GM23338 (cell line): ENCODE measurements around the gene SYNJ2BP. TPM values are rescaled to one million over a fixed set of nuclear protein-coding genes. Genes with fewer than 3 reads are reported as not detected.
A peak's percentile ranks its signal among the peaks of the same experiment; 100 is the strongest.

Source experiments
- ATAC-seq: fragments of 200-7000 bp; cut with Tn5 transposase; 3 replicates; pipeline ENCODE4 v1.9.1; 2020
- DNase-seq: peaks from one replicate; pipeline ENCODE4 v3.0.0-alpha.2; 2015; ENCODE audit warnings: low spot score
- H2AFZ ChIP-seq: fragments of 200-600 bp; sonication (generic); 2 replicates; pipeline ENCODE4 v1.8.0; 2016; ENCODE audit warnings: antibody characterized with exemption, mild to moderate bottlenecking, moderate library complexity
- H3F3A ChIP-seq: fragments of 200-600 bp; sonication (generic); replicated peaks from 2 replicates; pipeline ENCODE4 v1.8.0; 2017; ENCODE audit warnings: antibody characterized with exemption, mixed run types, low read depth
- H3K27ac ChIP-seq: fragments of 200-600 bp; sonication (generic); 2 replicates; pipeline ENCODE4 v1.6.1; 2016; ENCODE audit warnings: low read depth
- H3K27me3 ChIP-seq: fragments of 200-600 bp; sonication (generic); 2 replicates; pipeline ENCODE4 v1.8.0; 2016; ENCODE audit warnings: mild to moderate bottlenecking, mixed run types, moderate library complexity; ENCODE audit not compliant: insufficient read depth
- H3K36me3 ChIP-seq: fragments of 200-600 bp; sonication (generic); 2 replicates; pipeline ENCODE4 v1.8.0; 2016; ENCODE audit warnings: mild to moderate bottlenecking; ENCODE audit not compliant: insufficient read depth
- H3K4me1 ChIP-seq: fragments of 200-600 bp; sonication (generic); 2 replicates; pipeline ENCODE4 v1.8.0; 2016; ENCODE audit warnings: mild to moderate bottlenecking, moderate library complexity; ENCODE audit not compliant: insufficient read depth
- H3K4me2 ChIP-seq: fragments of 200-600 bp; sonication (generic); 2 replicates; pipeline ENCODE4 v1.7.1; 2017; ENCODE audit warnings: mixed run types
- H3K4me3 ChIP-seq: fragments of 200-600 bp; sonication (generic); 2 replicates; pipeline ENCODE4 v1.6.1; 2016; ENCODE audit warnings: mixed run types
- H3K79me2 ChIP-seq: fragments of 200-600 bp; sonication (generic); replicated peaks from 2 replicates; pipeline ENCODE4 v1.8.0; 2017; ENCODE audit warnings: mild to moderate bottlenecking; ENCODE audit not compliant: insufficient read depth
- H3K9me2 ChIP-seq: fragments of 200-600 bp; sonication (generic); 2 replicates; pipeline ENCODE4 v1.8.0; 2017; ENCODE audit not compliant: insufficient read depth
- H4K20me1 ChIP-seq: fragments of 200-600 bp; sonication (generic); replicated peaks from 2 replicates; pipeline ENCODE4 v1.8.0; 2017; ENCODE audit warnings: mild to moderate bottlenecking; ENCODE audit not compliant: insufficient read depth
- H3K27ac Mint-ChIP-seq: 2 replicates; pipeline ENCODE4 v1.8.0; 2020; ENCODE audit warnings: inconsistent platforms, mild to moderate bottlenecking, moderate library complexity, mixed read lengths
- H3K27me3 Mint-ChIP-seq: 3 replicates; pipeline ENCODE4 v1.8.0; 2022; ENCODE audit warnings: low read depth, mild to moderate bottlenecking, moderate library complexity, mixed read lengths, inconsistent platforms; ENCODE audit not compliant: insufficient read depth, poor library complexity
- H3K36me3 Mint-ChIP-seq: 3 replicates; pipeline ENCODE4 v1.8.0; 2021; ENCODE audit warnings: low read depth, mild to moderate bottlenecking, inconsistent platforms, moderate library complexity, mixed read lengths
- H3K4me1 Mint-ChIP-seq: 3 replicates; pipeline ENCODE4 v1.8.0; 2020; ENCODE audit warnings: mild to moderate bottlenecking, inconsistent platforms, mixed read lengths
- H3K4me3 Mint-ChIP-seq: 3 replicates; pipeline ENCODE4 v1.8.0; 2021; ENCODE audit warnings: moderate library complexity, mild to moderate bottlenecking, inconsistent platforms, mixed read lengths
- H3K9me3 Mint-ChIP-seq: 3 replicates; pipeline ENCODE4 v1.8.0; 2020; ENCODE audit warnings: moderate library complexity, mild to moderate bottlenecking, inconsistent platforms, mixed read lengths
- CREB1 ChIP-seq: fragments of 250-450 bp; sonication (Bioruptor Pico); IDR thresholded peaks from 2 replicates; pipeline ENCODE4 v1.5.0; 2020; ENCODE audit warnings: low read depth, mild to moderate bottlenecking, moderate library complexity
- EZH2 ChIP-seq: fragments of 200-600 bp; sonication (generic); IDR thresholded peaks from one replicate; pipeline ENCODE4 v1.8.0; 2017; ENCODE audit warnings: antibody characterized with exemption, mild to moderate bottlenecking, low read depth; ENCODE audit not compliant: unreplicated experiment
- EZH2phosphoT487 ChIP-seq: fragments of 200-600 bp; sonication (generic); IDR thresholded peaks from one replicate; pipeline ENCODE4 v1.8.1; 2018; ENCODE audit warnings: antibody characterized with exemption; ENCODE audit not compliant: unreplicated experiment
- JUNB ChIP-seq: IDR thresholded peaks from one replicate; pipeline ENCODE4 v1.6.1; 2016; ENCODE audit warnings: antibody characterized with exemption; ENCODE audit not compliant: unreplicated experiment
- NANOG ChIP-seq: IDR thresholded peaks from 2 replicates; pipeline ENCODE4 v1.6.1; 2016; ENCODE audit warnings: antibody characterized with exemption, borderline replicate concordance
- POLR2AphosphoS5 ChIP-seq: IDR thresholded peaks from 2 replicates; pipeline ENCODE4 v1.6.1; 2016; ENCODE audit warnings: antibody characterized with exemption, low read depth
- ZNF114 ChIP-seq: fragments of 250-450 bp; sonication (Bioruptor Pico); IDR thresholded peaks from 2 replicates; pipeline ENCODE4 v1.5.0; 2020; ENCODE audit warnings: mild to moderate bottlenecking, moderate library complexity
- polyA plus RNA-seq: library from polyadenylated mRNA; unstranded; fragments of >200 nt; fragmentation: Nextera tagmentation; extraction: Ambion mirVana; gene quantifications from 2 replicates; pipeline ENCODE4 v1.2.1, GENCODE V29; 2016
- total RNA-seq: library from RNA; depleted of rRNA; stranded (reverse); fragments of >200 nt; shearing (Covaris generic); gene quantifications from 2 replicates; pipeline ENCODE4 v1.2.3, GENCODE V29; 2014
- TF ChIP-seq, protein P1 (sequence below), 2 experiments: fragments of 200-600 bp in 1 of 2; sonication (generic) in 1 of 2; conservative IDR thresholded peaks; 2 replicates each; pipeline versions ENCODE4 v1.5.1 to v1.6.1; 2016 to 2017; ENCODE audit warnings: antibody characterized with exemption in 2 of 2, low read depth in 2 of 2, mild to moderate bottlenecking in 2 of 2, moderate library complexity in 1 of 2
- TF ChIP-seq, protein P2 (sequence below): fragments of 250-450 bp; sonication (Bioruptor Pico); IDR thresholded peaks from 2 replicates; pipeline ENCODE4 v1.5.0; 2020; ENCODE audit warnings: mild to moderate bottlenecking, moderate library complexity

Gene SYNJ2BP
- total and polyA plus RNA-seq, 2 experiments from 2014 or later: 24.2 to 48.2 TPM

DNA sequence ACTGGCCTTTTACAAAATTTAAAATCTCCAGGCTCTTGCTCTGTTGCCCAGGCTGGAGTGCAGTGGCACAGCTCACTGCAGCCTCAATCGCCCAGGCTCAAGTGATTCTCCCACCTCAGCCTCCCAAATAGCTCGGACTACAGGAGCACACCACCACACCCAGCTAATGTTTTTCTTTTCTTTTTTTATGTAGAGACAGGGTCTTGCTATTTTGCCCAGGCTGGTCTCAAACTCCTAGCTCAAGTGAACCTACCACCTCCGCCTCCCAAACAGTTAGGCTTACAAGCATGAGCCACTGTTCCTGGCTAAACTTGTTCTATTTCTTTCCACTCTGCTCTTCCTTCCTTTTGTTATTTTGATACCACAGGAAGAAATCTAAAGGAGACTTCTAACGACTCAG, 15.2 kb downstream of the SYNJ2BP start (continued):
- no peak for TF ChIP-seq EZH2
- TF ChIP-seq, protein P1, sequence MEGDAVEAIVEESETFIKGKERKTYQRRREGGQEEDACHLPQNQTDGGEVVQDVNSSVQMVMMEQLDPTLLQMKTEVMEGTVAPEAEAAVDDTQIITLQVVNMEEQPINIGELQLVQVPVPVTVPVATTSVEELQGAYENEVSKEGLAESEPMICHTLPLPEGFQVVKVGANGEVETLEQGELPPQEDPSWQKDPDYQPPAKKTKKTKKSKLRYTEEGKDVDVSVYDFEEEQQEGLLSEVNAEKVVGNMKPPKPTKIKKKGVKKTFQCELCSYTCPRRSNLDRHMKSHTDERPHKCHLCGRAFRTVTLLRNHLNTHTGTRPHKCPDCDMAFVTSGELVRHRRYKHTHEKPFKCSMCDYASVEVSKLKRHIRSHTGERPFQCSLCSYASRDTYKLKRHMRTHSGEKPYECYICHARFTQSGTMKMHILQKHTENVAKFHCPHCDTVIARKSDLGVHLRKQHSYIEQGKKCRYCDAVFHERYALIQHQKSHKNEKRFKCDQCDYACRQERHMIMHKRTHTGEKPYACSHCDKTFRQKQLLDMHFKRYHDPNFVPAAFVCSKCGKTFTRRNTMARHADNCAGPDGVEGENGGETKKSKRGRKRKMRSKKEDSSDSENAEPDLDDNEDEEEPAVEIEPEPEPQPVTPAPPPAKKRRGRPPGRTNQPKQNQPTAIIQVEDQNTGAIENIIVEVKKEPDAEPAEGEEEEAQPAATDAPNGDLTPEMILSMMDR (conservative IDR thresholded peaks at IDR 0.05; ENCODE audit: low read depth in 2 of 2): no peak
- no peak for TF ChIP-seq ZNF114 (CRISPR knock-in tag)
- no peak for TF ChIP-seq NANOG
- TF ChIP-seq CREB1 (CRISPR knock-in tag): no peak

DNA sequence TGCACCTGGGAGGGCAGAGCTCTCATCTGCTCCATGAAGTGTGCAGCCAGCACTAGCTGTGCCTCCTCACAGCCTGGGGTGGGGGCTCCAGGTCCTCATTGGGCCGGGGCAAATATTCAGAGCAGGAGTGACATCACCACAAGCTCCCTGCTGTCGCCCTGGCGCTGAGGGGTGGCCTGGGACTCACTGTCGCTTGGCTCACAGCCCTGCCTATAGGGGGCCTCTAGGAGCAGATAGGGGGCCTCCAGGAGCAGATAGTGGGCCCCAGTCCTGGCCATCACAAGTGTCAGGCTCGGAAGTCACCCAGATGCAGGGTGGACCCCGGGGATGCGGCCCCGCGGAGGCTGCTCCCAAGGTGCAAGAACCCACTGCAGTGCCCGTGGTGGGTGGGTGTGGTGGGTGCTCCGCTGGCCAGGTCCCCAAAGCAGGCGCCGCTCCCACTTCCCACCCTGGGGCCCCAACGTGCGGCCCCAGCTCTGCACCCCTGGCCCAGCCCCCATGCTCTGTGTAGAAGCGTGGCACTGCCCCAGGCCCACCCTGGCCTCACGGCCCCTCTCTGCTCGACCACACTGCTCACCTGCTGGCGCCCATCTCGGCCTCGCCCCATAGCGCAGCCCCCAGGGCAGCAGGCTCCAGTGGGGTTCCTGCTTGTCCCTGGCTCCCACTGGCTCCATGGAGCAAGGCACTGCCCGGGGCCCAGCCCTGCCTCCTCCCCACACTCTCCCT, 18.0 kb downstream of the SYNJ2BP start:
- Mint-ChIP-seq H3K4me1 (peaks cover 20% of the 10 kb centered on the region), H3K4me3 (no peak overlapping the region), H3K27me3 (peaks cover 7% of the 10 kb centered on the region), H3K9me3 (peaks cover 16% of the 10 kb centered on the region), H3K36me3 (peaks cover 36% of the 10 kb centered on the region), H3K27ac (no peak overlapping the region)
- Histone ChIP-seq H3F3A (no peaks in the 10 kb centered on the region), H3K36me3 (no peaks in the 10 kb centered on the region), H3K79me2 (peaks cover 35% of the 10 kb centered on the region), H3K4me3 (no peak overlapping the region), H3K27ac (no peak overlapping the region), H3K4me2 (no peak overlapping the region), H3K4me1 (peaks cover 24% of the 10 kb centered on the region), H4K20me1 (no peaks in the 10 kb centered on the region), H2AFZ (no peak overlapping the region), H3K27me3 (no peaks in the 10 kb centered on the region), H3K9me2 (no peaks in the 10 kb centered on the region)
- TF ChIP-seq, protein P1 (conservative IDR thresholded peaks at IDR 0.05; ENCODE audit: low read depth in 2 of 2): peak in 1 of 2 experiments; percentile 7; a peak in 1 of 4 replicates
- no peak for TF ChIP-seq EZH2
- DNase-seq (no peak), ATAC-seq (peak; percentile 46)

DNA sequence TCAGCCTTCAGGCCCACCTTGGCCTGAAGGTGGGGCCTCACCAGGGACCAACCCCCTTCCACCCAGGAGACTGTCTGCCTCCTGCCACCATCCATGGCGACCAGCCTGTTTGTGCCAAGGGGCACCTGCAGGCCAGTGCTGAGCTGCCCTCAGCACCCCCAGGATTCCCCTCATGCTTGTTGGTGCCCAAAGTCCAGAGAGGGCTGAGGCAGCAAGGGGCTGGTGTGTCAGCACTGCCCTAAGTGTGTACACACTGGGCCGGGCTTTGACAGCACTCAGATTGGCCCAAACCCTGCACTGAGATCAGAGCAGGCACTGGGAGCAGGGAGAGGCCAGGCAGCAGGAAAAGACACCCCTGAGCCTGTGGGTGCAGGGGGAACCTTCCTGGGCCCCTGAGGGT, 18.6 kb downstream of the SYNJ2BP start:
- H3K4me2 ChIP-seq: no peak overlapping the region
- peaks cover 39% of the 10 kb centered on the region for H3K36me3 Mint-ChIP-seq
- H3K36me3 ChIP-seq: no peaks in the 10 kb centered on the region
- H3F3A ChIP-seq: no peaks in the 10 kb centered on the region
- DNase-seq (no peak), ATAC-seq (no peak)
- no peak overlapping the region for H3K27ac ChIP-seq
- H3K4me1 Mint-ChIP-seq: peaks cover 15% of the 10 kb centered on the region
- no peak overlapping the region for H3K27ac Mint-ChIP-seq
- peaks cover 40% of the 10 kb centered on the region for H3K79me2 ChIP-seq
- no peak overlapping the region for H3K4me3 Mint-ChIP-seq
- H4K20me1 ChIP-seq: no peaks in the 10 kb centered on the region
- no peak overlapping the region for H3K4me3 ChIP-seq
- H3K9me3 Mint-ChIP-seq: peaks cover 19% of the 10 kb centered on the region
- peaks cover 21% of the 10 kb centered on the region for H3K4me1 ChIP-seq
- H3K9me2 ChIP-seq: no peaks in the 10 kb centered on the region
- peaks cover 7% of the 10 kb centered on the region for H3K27me3 Mint-ChIP-seq
- no peak overlapping the region for H2AFZ ChIP-seq
- H3K27me3 ChIP-seq: no peaks in the 10 kb centered on the region
- TF ChIP-seq EZH2phosphoT487 (no peak), EZH2 (no peak), CREB1 (CRISPR knock-in tag) (no peak), JUNB (no peak), POLR2AphosphoS5 (no peak)
- TF ChIP-seq, protein P2, sequence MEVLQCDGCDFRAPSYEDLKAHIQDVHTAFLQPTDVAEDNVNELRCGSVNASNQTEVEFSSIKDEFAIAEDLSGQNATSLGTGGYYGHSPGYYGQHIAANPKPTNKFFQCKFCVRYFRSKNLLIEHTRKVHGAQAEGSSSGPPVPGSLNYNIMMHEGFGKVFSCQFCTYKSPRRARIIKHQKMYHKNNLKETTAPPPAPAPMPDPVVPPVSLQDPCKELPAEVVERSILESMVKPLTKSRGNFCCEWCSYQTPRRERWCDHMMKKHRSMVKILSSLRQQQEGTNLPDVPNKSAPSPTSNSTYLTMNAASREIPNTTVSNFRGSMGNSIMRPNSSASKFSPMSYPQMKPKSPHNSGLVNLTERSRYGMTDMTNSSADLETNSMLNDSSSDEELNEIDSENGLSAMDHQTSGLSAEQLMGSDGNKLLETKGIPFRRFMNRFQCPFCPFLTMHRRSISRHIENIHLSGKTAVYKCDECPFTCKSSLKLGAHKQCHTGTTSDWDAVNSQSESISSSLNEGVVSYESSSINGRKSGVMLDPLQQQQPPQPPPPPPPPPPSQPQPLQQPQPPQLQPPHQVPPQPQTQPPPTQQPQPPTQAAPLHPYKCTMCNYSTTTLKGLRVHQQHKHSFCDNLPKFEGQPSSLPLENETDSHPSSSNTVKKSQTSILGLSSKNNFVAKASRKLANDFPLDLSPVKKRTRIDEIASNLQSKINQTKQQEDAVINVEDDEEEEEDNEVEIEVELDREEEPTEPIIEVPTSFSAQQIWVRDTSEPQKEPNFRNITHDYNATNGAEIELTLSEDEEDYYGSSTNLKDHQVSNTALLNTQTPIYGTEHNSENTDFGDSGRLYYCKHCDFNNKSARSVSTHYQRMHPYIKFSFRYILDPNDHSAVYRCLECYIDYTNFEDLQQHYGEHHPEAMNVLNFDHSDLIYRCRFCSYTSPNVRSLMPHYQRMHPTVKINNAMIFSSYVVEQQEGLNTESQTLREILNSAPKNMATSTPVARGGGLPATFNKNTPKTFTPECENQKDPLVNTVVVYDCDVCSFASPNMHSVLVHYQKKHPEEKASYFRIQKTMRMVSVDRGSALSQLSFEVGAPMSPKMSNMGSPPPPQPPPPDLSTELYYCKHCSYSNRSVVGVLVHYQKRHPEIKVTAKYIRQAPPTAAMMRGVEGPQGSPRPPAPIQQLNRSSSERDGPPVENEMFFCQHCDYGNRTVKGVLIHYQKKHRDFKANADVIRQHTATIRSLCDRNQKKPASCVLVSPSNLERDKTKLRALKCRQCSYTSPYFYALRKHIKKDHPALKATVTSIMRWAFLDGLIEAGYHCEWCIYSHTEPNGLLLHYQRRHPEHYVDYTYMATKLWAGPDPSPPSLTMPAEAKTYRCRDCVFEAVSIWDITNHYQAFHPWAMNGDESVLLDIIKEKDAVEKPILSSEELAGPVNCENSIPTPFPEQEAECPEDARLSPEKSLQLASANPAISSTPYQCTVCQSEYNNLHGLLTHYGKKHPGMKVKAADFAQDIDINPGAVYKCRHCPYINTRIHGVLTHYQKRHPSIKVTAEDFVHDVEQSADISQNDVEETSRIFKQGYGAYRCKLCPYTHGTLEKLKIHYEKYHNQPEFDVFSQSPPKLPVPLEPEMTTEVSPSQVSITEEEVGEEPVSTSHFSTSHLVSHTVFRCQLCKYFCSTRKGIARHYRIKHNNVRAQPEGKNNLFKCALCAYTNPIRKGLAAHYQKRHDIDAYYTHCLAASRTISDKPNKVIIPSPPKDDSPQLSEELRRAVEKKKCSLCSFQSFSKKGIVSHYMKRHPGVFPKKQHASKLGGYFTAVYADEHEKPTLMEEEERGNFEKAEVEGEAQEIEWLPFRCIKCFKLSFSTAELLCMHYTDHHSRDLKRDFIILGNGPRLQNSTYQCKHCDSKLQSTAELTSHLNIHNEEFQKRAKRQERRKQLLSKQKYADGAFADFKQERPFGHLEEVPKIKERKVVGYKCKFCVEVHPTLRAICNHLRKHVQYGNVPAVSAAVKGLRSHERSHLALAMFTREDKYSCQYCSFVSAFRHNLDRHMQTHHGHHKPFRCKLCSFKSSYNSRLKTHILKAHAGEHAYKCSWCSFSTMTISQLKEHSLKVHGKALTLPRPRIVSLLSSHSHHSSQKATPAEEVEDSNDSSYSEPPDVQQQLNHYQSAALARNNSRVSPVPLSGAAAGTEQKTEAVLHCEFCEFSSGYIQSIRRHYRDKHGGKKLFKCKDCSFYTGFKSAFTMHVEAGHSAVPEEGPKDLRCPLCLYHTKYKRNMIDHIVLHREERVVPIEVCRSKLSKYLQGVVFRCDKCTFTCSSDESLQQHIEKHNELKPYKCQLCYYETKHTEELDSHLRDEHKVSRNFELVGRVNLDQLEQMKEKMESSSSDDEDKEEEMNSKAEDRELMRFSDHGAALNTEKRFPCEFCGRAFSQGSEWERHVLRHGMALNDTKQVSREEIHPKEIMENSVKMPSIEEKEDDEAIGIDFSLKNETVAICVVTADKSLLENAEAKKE (CRISPR knock-in tag): no peak
